ENCODE measurements around the gene TMEM69. TPM values are rescaled to one million over a fixed set of nuclear protein-coding genes. Genes with fewer than 3 reads are reported as not detected.
A peak's percentile ranks its signal among the peaks of the same experiment; 100 is the strongest.

TMEM69 gene
- total RNA-seq, 1 donor from 2014 or later, result 27.8 TPM

GRCh38 chr1:45644661-45645060 is 43.3 kb upstream of the TMEM69 start:
- Mint-ChIP-seq H3K4me3 (ENCODE audit: unreplicated experiment) (no peak overlapping the region), H3K4me1 (ENCODE audit: unreplicated experiment) (peaks cover 17% of the 10 kb centered on the region), H3K27ac (ENCODE audit: unreplicated experiment) (no peak overlapping the region), H3K27me3 (ENCODE audit: unreplicated experiment) (no peaks in the 10 kb centered on the region), H3K36me3 (ENCODE audit: low read depth, unreplicated experiment) (peaks cover 14% of the 10 kb centered on the region), H3K9me3 (ENCODE audit: unreplicated experiment) (no peaks in the 10 kb centered on the region)
- TF ChIP-seq, protein P1, sequence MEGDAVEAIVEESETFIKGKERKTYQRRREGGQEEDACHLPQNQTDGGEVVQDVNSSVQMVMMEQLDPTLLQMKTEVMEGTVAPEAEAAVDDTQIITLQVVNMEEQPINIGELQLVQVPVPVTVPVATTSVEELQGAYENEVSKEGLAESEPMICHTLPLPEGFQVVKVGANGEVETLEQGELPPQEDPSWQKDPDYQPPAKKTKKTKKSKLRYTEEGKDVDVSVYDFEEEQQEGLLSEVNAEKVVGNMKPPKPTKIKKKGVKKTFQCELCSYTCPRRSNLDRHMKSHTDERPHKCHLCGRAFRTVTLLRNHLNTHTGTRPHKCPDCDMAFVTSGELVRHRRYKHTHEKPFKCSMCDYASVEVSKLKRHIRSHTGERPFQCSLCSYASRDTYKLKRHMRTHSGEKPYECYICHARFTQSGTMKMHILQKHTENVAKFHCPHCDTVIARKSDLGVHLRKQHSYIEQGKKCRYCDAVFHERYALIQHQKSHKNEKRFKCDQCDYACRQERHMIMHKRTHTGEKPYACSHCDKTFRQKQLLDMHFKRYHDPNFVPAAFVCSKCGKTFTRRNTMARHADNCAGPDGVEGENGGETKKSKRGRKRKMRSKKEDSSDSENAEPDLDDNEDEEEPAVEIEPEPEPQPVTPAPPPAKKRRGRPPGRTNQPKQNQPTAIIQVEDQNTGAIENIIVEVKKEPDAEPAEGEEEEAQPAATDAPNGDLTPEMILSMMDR (IDR thresholded peaks at IDR 0.05; ENCODE audit: unreplicated experiment), result no peak
- no peak for DNase-seq (ENCODE audit: low spot score)

- Mint-ChIP-seq H3K27me3 (ENCODE audit: unreplicated experiment) (no peaks in the 10 kb centered on the region), H3K4me3 (ENCODE audit: unreplicated experiment) (no peak overlapping the region), H3K36me3 (ENCODE audit: low read depth, unreplicated experiment) (peaks cover 8% of the 10 kb centered on the region), H3K9me3 (ENCODE audit: unreplicated experiment) (no peaks in the 10 kb centered on the region), H3K27ac (ENCODE audit: unreplicated experiment) (peak overlapping the region; percentile 88), H3K4me1 (ENCODE audit: unreplicated experiment) (peaks cover 15% of the 10 kb centered on the region)
- TF ChIP-seq, protein P1 (IDR thresholded peaks at IDR 0.05; ENCODE audit: unreplicated experiment), result no peak
- DNase-seq (ENCODE audit: low spot score), result no peak
These were observed 40.5 kb upstream of the TMEM69 start for GRCh38 chr1:45647248-45648021.

DNA sequence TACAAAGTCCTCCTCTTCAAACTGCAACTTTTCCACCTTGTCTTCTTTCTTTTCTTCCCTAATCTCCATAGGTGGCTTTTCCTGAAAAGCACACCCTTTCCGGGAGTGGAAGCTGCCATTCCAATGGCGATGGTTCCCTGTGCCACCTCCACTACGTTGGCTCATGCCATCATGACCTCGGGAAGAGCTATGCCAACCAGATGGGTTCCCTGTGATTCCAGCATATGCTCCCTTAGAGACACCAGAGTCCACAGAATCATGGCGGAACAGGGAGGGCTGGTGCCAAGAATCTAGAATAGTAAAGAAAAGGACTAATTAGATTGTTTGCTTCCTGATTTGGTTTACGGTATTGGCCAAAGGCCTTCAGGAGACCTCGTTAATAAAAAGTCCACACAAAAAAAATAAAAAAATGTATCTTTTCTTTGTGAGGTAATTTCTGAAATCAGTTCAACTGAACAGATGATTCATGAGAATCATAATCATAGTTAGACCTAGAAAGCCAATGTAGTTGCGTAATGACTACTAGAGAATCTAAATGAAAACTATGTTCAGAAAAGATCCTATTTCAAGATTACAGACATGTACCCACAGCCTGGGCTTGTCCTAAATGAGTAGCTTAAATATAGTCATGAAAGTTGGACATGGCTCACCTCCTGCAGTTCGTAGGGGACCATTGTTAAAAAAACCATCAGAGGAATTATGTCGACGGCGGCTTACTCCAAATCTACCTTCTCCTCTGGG is 33.3 kb upstream of the TMEM69 start:
- Mint-ChIP-seq H3K9me3 (ENCODE audit: unreplicated experiment) (no peaks in the 10 kb centered on the region), H3K4me3 (ENCODE audit: unreplicated experiment) (no peak overlapping the region), H3K27me3 (ENCODE audit: unreplicated experiment) (no peaks in the 10 kb centered on the region), H3K27ac (ENCODE audit: unreplicated experiment) (no peak overlapping the region), H3K36me3 (ENCODE audit: low read depth, unreplicated experiment) (peaks cover 19% of the 10 kb centered on the region), H3K4me1 (ENCODE audit: unreplicated experiment) (no peaks in the 10 kb centered on the region)
- TF ChIP-seq, protein P1 (IDR thresholded peaks at IDR 0.05; ENCODE audit: unreplicated experiment), result no peak
- DNase-seq (ENCODE audit: low spot score), result no peak

DNA sequence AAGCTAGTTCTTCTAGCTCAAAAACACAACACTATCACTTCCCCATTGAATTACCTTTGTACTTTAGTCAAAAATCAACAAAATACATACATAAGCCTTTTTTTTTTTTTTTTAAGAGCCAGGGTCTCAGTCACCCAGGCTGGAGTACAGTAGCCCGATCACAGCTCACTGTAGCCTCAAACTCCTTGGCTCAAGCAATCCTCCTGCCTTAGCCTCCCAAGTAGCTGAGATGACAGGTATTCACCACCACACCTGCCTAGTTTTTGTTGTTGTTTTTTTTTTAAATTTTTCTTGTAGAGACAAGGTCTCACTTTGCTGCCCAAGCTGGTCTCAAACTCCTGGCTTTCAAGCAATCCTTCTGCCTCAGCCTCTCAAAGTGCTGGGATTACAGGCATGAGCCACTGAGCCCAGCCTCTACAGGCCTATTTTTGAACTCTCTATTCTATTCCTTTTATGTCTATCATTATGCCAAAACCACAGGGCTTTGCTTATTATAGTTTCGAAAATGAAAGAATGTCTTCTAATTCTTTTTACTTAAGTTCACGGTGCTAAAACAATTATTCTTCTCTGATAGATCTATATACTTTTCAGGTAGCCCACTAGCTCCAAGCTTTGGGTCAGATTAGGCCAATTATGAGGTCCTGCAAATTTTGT is 31.3 kb upstream of the TMEM69 start:
- Mint-ChIP-seq H3K4me1 (ENCODE audit: unreplicated experiment) (no peaks in the 10 kb centered on the region), H3K36me3 (ENCODE audit: low read depth, unreplicated experiment) (peaks cover 17% of the 10 kb centered on the region), H3K4me3 (ENCODE audit: unreplicated experiment) (no peak overlapping the region), H3K9me3 (ENCODE audit: unreplicated experiment) (no peaks in the 10 kb centered on the region), H3K27ac (ENCODE audit: unreplicated experiment) (no peak overlapping the region), H3K27me3 (ENCODE audit: unreplicated experiment) (no peaks in the 10 kb centered on the region)
- TF ChIP-seq, protein P1 (IDR thresholded peaks at IDR 0.05; ENCODE audit: unreplicated experiment), result no peak
- no peak for DNase-seq (ENCODE audit: low spot score)
